GM23338 (cell line): ENCODE data around the gene PAF1. TPM values are rescaled to one million over a fixed set of nuclear protein-coding genes. Genes with fewer than 3 reads are reported as not detected.
A peak's percentile ranks its signal among the peaks of the same experiment; 100 is the strongest.

Experiments used
- ATAC-seq: fragments of 200-7000 bp; cut with Tn5 transposase; 3 replicates; pipeline ENCODE4 v1.9.1; 2020
- DNase-seq: peaks from one replicate; pipeline ENCODE4 v3.0.0-alpha.2; 2015; ENCODE audit warnings: low spot score
- H2AFZ ChIP-seq: fragments of 200-600 bp; sonication (generic); 2 replicates; pipeline ENCODE4 v1.8.0; 2016; ENCODE audit warnings: antibody characterized with exemption, mild to moderate bottlenecking, moderate library complexity
- H3F3A ChIP-seq: fragments of 200-600 bp; sonication (generic); replicated peaks from 2 replicates; pipeline ENCODE4 v1.8.0; 2017; ENCODE audit warnings: antibody characterized with exemption, mixed run types, low read depth
- H3K27ac ChIP-seq: fragments of 200-600 bp; sonication (generic); 2 replicates; pipeline ENCODE4 v1.6.1; 2016; ENCODE audit warnings: low read depth
- H3K27me3 ChIP-seq: fragments of 200-600 bp; sonication (generic); 2 replicates; pipeline ENCODE4 v1.8.0; 2016; ENCODE audit warnings: mild to moderate bottlenecking, mixed run types, moderate library complexity; ENCODE audit not compliant: insufficient read depth
- H3K36me3 ChIP-seq: fragments of 200-600 bp; sonication (generic); 2 replicates; pipeline ENCODE4 v1.8.0; 2016; ENCODE audit warnings: mild to moderate bottlenecking; ENCODE audit not compliant: insufficient read depth
- H3K4me1 ChIP-seq: fragments of 200-600 bp; sonication (generic); 2 replicates; pipeline ENCODE4 v1.8.0; 2016; ENCODE audit warnings: mild to moderate bottlenecking, moderate library complexity; ENCODE audit not compliant: insufficient read depth
- H3K4me2 ChIP-seq: fragments of 200-600 bp; sonication (generic); 2 replicates; pipeline ENCODE4 v1.7.1; 2017; ENCODE audit warnings: mixed run types
- H3K4me3 ChIP-seq: fragments of 200-600 bp; sonication (generic); 2 replicates; pipeline ENCODE4 v1.6.1; 2016; ENCODE audit warnings: mixed run types
- H3K79me2 ChIP-seq: fragments of 200-600 bp; sonication (generic); replicated peaks from 2 replicates; pipeline ENCODE4 v1.8.0; 2017; ENCODE audit warnings: mild to moderate bottlenecking; ENCODE audit not compliant: insufficient read depth
- H3K9me2 ChIP-seq: fragments of 200-600 bp; sonication (generic); 2 replicates; pipeline ENCODE4 v1.8.0; 2017; ENCODE audit not compliant: insufficient read depth
- H4K20me1 ChIP-seq: fragments of 200-600 bp; sonication (generic); replicated peaks from 2 replicates; pipeline ENCODE4 v1.8.0; 2017; ENCODE audit warnings: mild to moderate bottlenecking; ENCODE audit not compliant: insufficient read depth
- H3K27ac Mint-ChIP-seq: 2 replicates; pipeline ENCODE4 v1.8.0; 2020; ENCODE audit warnings: inconsistent platforms, mild to moderate bottlenecking, moderate library complexity, mixed read lengths
- H3K27me3 Mint-ChIP-seq: 3 replicates; pipeline ENCODE4 v1.8.0; 2022; ENCODE audit warnings: low read depth, mild to moderate bottlenecking, moderate library complexity, mixed read lengths, inconsistent platforms; ENCODE audit not compliant: insufficient read depth, poor library complexity
- H3K36me3 Mint-ChIP-seq: 3 replicates; pipeline ENCODE4 v1.8.0; 2021; ENCODE audit warnings: low read depth, mild to moderate bottlenecking, inconsistent platforms, moderate library complexity, mixed read lengths
- H3K4me1 Mint-ChIP-seq: 3 replicates; pipeline ENCODE4 v1.8.0; 2020; ENCODE audit warnings: mild to moderate bottlenecking, inconsistent platforms, mixed read lengths
- H3K4me3 Mint-ChIP-seq: 3 replicates; pipeline ENCODE4 v1.8.0; 2021; ENCODE audit warnings: moderate library complexity, mild to moderate bottlenecking, inconsistent platforms, mixed read lengths
- H3K9me3 Mint-ChIP-seq: 3 replicates; pipeline ENCODE4 v1.8.0; 2020; ENCODE audit warnings: moderate library complexity, mild to moderate bottlenecking, inconsistent platforms, mixed read lengths
- CTCF ChIP-seq, 2 experiments: fragments of 200-600 bp in 1 of 2; sonication (generic) in 1 of 2; conservative IDR thresholded peaks; 2 replicates each; pipeline versions ENCODE4 v1.5.1 to v1.6.1; 2016 to 2017; ENCODE audit warnings: antibody characterized with exemption in 2 of 2, low read depth in 2 of 2, mild to moderate bottlenecking in 2 of 2, moderate library complexity in 1 of 2
- EZH2 ChIP-seq: fragments of 200-600 bp; sonication (generic); IDR thresholded peaks from one replicate; pipeline ENCODE4 v1.8.0; 2017; ENCODE audit warnings: antibody characterized with exemption, mild to moderate bottlenecking, low read depth; ENCODE audit not compliant: unreplicated experiment
- JUNB ChIP-seq: IDR thresholded peaks from one replicate; pipeline ENCODE4 v1.6.1; 2016; ENCODE audit warnings: antibody characterized with exemption; ENCODE audit not compliant: unreplicated experiment
- NANOG ChIP-seq: IDR thresholded peaks from 2 replicates; pipeline ENCODE4 v1.6.1; 2016; ENCODE audit warnings: antibody characterized with exemption, borderline replicate concordance
- STAT1 ChIP-seq: IDR thresholded peaks from one replicate; pipeline ENCODE4 v1.6.1; 2016; ENCODE audit warnings: antibody characterized with exemption; ENCODE audit not compliant: unreplicated experiment
- ZNF331 ChIP-seq: fragments of 250-450 bp; sonication (Bioruptor Pico); IDR thresholded peaks from 2 replicates; pipeline ENCODE4 v1.5.0; 2020; ENCODE audit warnings: low read depth, mild to moderate bottlenecking, moderate library complexity
- polyA plus RNA-seq: library from polyadenylated mRNA; unstranded; fragments of >200 nt; fragmentation: Nextera tagmentation; extraction: Ambion mirVana; gene quantifications from 2 replicates; pipeline ENCODE4 v1.2.1, GENCODE V29; 2016
- total RNA-seq: library from RNA; depleted of rRNA; stranded (reverse); fragments of >200 nt; shearing (Covaris generic); gene quantifications from 2 replicates; pipeline ENCODE4 v1.2.3, GENCODE V29; 2014
- TF ChIP-seq, protein P1 (sequence below): IDR thresholded peaks from one replicate; pipeline ENCODE4 v1.6.1; 2018; ENCODE audit warnings: antibody characterized with exemption; ENCODE audit not compliant: unreplicated experiment
- TF ChIP-seq, protein P2 (sequence below): IDR thresholded peaks from 2 replicates; pipeline ENCODE4 v1.6.1; 2016; ENCODE audit warnings: antibody characterized with exemption

PAF1 gene
- total and polyA plus RNA-seq, 2 experiments from 2014 or later: 22.1 to 47.3 TPM

DNA sequence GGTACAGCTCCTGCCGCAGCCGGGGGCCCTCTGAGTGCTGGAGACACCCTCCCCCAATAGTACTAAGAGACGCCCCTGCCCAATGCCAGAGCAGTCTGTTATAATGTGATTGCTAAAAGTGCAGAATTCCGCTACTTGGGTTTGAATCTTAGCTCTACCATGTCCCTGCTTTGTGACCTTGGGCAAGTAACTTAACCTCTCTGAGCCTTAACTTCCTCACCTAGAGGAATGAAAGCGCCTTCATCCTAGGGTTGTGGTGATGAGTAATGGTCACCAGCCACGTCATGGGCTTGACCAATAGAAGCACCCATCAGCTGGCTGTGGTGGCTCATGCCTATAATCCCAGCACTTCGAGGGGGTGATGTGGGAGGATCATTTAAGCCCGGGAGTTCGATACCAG is 28.1 kb upstream of the PAF1 start (continued):
- TF ChIP-seq, protein P1, sequence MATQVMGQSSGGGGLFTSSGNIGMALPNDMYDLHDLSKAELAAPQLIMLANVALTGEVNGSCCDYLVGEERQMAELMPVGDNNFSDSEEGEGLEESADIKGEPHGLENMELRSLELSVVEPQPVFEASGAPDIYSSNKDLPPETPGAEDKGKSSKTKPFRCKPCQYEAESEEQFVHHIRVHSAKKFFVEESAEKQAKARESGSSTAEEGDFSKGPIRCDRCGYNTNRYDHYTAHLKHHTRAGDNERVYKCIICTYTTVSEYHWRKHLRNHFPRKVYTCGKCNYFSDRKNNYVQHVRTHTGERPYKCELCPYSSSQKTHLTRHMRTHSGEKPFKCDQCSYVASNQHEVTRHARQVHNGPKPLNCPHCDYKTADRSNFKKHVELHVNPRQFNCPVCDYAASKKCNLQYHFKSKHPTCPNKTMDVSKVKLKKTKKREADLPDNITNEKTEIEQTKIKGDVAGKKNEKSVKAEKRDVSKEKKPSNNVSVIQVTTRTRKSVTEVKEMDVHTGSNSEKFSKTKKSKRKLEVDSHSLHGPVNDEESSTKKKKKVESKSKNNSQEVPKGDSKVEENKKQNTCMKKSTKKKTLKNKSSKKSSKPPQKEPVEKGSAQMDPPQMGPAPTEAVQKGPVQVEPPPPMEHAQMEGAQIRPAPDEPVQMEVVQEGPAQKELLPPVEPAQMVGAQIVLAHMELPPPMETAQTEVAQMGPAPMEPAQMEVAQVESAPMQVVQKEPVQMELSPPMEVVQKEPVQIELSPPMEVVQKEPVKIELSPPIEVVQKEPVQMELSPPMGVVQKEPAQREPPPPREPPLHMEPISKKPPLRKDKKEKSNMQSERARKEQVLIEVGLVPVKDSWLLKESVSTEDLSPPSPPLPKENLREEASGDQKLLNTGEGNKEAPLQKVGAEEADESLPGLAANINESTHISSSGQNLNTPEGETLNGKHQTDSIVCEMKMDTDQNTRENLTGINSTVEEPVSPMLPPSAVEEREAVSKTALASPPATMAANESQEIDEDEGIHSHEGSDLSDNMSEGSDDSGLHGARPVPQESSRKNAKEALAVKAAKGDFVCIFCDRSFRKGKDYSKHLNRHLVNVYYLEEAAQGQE: no peak
- TF ChIP-seq, protein P2, sequence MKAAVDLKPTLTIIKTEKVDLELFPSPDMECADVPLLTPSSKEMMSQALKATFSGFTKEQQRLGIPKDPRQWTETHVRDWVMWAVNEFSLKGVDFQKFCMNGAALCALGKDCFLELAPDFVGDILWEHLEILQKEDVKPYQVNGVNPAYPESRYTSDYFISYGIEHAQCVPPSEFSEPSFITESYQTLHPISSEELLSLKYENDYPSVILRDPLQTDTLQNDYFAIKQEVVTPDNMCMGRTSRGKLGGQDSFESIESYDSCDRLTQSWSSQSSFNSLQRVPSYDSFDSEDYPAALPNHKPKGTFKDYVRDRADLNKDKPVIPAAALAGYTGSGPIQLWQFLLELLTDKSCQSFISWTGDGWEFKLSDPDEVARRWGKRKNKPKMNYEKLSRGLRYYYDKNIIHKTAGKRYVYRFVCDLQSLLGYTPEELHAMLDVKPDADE: no peak
- TF ChIP-seq NANOG: no peak
- no peak for TF ChIP-seq EZH2
- no peak for TF ChIP-seq ZNF331 (CRISPR knock-in tag)
- TF ChIP-seq CTCF (conservative IDR thresholded peaks at IDR 0.05; ENCODE audit: low read depth in 2 of 2): no peak
- no peak for TF ChIP-seq STAT1

- Mint-ChIP-seq H3K27ac (peak overlapping the region; percentile 79; the same call in 1 of the 2 replicates), H3K36me3 (peaks cover 64% of the 10 kb centered on the region), H3K4me1 (peaks cover 17% of the 10 kb centered on the region), H3K4me3 (no peak overlapping the region), H3K9me3 (no peaks in the 10 kb centered on the region), H3K27me3 (peaks cover 9% of the 10 kb centered on the region)
- DNase-seq: no peak
- no peaks in the 10 kb centered on the region for H3K27me3 ChIP-seq
- H3K27ac ChIP-seq: no peak overlapping the region
- H3K4me2 ChIP-seq: no peak overlapping the region
- no peak overlapping the region for H2AFZ ChIP-seq
- H3K36me3 ChIP-seq: peaks cover 11% of the 10 kb centered on the region; the same call in 1 of the 2 replicates
- peaks cover 12% of the 10 kb centered on the region; the same call in 1 of the 2 replicates for H3K4me1 ChIP-seq
- peaks cover 22% of the 10 kb centered on the region for H3F3A ChIP-seq
- TF ChIP-seq JUNB: no peak
- TF ChIP-seq, protein P1: no peak
- peaks cover 15% of the 10 kb centered on the region for H3K79me2 ChIP-seq
- peaks cover 14% of the 10 kb centered on the region; the same call in 1 of the 2 replicates for H4K20me1 ChIP-seq
- no peak overlapping the region for H3K4me3 ChIP-seq
- H3K9me2 ChIP-seq: no peaks in the 10 kb centered on the region
- no peak for ATAC-seq
Measured at GRCh38 chr19:39417463-39418181, 26.7 kb upstream of the PAF1 start.
